Natural killer cell (primary cell): ENCODE data around the gene IP6K2. TPM values are rescaled to one million over a fixed set of nuclear protein-coding genes. Genes with fewer than 3 reads are reported as not detected.

Experiments used
- ATAC-seq, 3 donors: fragments of 150-1000 bp in 2 of 3; fragments of 200-7000 bp in 1 of 3; cut with Tn5 transposase; 1 replicate in 1 of 3; 2 replicates in 2 of 3; pipeline ENCODE4 v1.10.0; 2021; ENCODE audit warnings: mild to moderate bottlenecking in 2 of 3, moderate library complexity in 2 of 3
- DNase-seq, 2 donors: peaks; one replicate each; pipeline versions ENCODE4 v3.0.0 to v3.0.0-alpha.2; 2013 to 2021; ENCODE audit warnings: mixed read lengths in 1 of 2
- H3K27ac ChIP-seq: one replicate; pipeline ENCODE4 v1.5.1; 2013; ENCODE audit warnings: mild to moderate bottlenecking, low read length
- H3K27me3 ChIP-seq: one replicate; pipeline ENCODE4 v1.6.1; 2013; ENCODE audit warnings: low read length; ENCODE audit not compliant: control insufficient read depth, insufficient read depth
- H3K36me3 ChIP-seq: one replicate; pipeline ENCODE4 v1.6.1; 2013; ENCODE audit warnings: low read length; ENCODE audit not compliant: control insufficient read depth, insufficient read depth
- H3K4me1 ChIP-seq: one replicate; pipeline ENCODE4 v1.6.1; 2013; ENCODE audit warnings: low read length; ENCODE audit not compliant: control insufficient read depth, insufficient read depth
- H3K4me3 ChIP-seq: one replicate; pipeline ENCODE4 v1.5.1; 2013; ENCODE audit warnings: low read length
- H3K9me3 ChIP-seq: one replicate; pipeline ENCODE4 v1.6.1; 2013; ENCODE audit warnings: low read length; ENCODE audit not compliant: control insufficient read depth, insufficient read depth
- H3K27ac Mint-ChIP-seq, 2 donors: one replicate each; pipeline ENCODE4 v1.8.0; 2022; ENCODE audit warnings: mild to moderate bottlenecking in 2 of 2, mixed read lengths in 2 of 2, moderate library complexity in 1 of 2
- H3K27me3 Mint-ChIP-seq, 2 donors: one replicate each; pipeline ENCODE4 v1.8.0; 2022; ENCODE audit warnings: low read depth in 2 of 2, mixed read lengths in 2 of 2
- H3K36me3 Mint-ChIP-seq: one replicate; pipeline ENCODE4 v1.8.0; 2022; ENCODE audit warnings: mixed read lengths
- H3K4me1 Mint-ChIP-seq, 2 donors: one replicate each; pipeline ENCODE4 v1.8.0; 2022; ENCODE audit warnings: mixed read lengths in 2 of 2
- H3K4me3 Mint-ChIP-seq: one replicate; pipeline ENCODE4 v1.8.0; 2022; ENCODE audit warnings: mild to moderate bottlenecking, moderate library complexity, mixed read lengths
- H3K9me3 Mint-ChIP-seq, 2 donors: one replicate each; pipeline ENCODE4 v1.8.0; 2022; ENCODE audit warnings: mixed read lengths in 2 of 2
- WGBS: methylation state at CpG from one replicate; pipeline ENCODE4 v1.1.7; 2013; ENCODE audit warnings: missing lambda C conversion rate; ENCODE audit not compliant: insufficient coverage; 5-methylcytosine and 5-hydroxymethylcytosine counted together
- intact Hi-C: fragments of 100-400 bp; cut with micrococcal nuclease; formaldehyde crosslinking; loops from one replicate; pipeline ENCODE4 v1.14.2; 2022
- total RNA-seq, 4 donors: library from RNA; stranded (reverse); fragments of 120-200 nt in 1 of 4; gene quantifications; one replicate each; pipeline versions ENCODE4 v1.2.3 to v1.2.4, GENCODE V29; 2013 to 2022
- TF ChIP-seq, protein P1 (sequence below): fragments of 200-600 bp; IDR thresholded peaks from one replicate; pipeline ENCODE4 v1.8.0; 2022; ENCODE audit warnings: antibody characterized with exemption

Gene IP6K2
- total RNA-seq, 3 donors from 2014 or later (not counting 1 experiment from before 2014, with no cell fraction given): 140 to 151 (median 148) TPM

DNA sequence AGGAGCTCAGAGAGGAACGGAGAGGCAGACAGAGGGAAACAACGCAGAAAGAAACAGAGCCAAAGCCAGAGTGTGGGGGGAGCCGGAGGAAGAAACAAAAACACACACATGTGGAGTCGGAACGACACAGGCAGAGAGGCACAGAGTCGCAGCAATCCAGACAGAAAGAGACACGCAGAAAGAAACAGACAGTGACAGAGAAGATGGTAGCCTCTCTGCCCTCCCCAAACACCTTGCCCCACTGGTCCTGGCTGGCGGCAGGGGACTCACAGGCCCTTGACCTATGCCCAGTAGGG lies 33.0 kb downstream of the IP6K2 start:
- H3K27ac ChIP-seq: no peak overlapping the region
- Mint-ChIP-seq H3K27me3 (no peaks in the 10 kb centered on the region), H3K9me3 (no peaks in the 10 kb centered on the region), H3K4me3 (no peak overlapping the region), H3K27ac (peak overlapping the region in 1 of 2 donors; percentile 61), H3K36me3 (no peaks in the 10 kb centered on the region), H3K4me1 (peaks cover 26 to 38% of the 10 kb centered on the region in 2 donors)
- intact Hi-C loops: loop anchor here (2.0 kb wide), 1 partner anchor 33 kb away; the partner anchor contains the start of gene IP6K2
- TF ChIP-seq, protein P1, sequence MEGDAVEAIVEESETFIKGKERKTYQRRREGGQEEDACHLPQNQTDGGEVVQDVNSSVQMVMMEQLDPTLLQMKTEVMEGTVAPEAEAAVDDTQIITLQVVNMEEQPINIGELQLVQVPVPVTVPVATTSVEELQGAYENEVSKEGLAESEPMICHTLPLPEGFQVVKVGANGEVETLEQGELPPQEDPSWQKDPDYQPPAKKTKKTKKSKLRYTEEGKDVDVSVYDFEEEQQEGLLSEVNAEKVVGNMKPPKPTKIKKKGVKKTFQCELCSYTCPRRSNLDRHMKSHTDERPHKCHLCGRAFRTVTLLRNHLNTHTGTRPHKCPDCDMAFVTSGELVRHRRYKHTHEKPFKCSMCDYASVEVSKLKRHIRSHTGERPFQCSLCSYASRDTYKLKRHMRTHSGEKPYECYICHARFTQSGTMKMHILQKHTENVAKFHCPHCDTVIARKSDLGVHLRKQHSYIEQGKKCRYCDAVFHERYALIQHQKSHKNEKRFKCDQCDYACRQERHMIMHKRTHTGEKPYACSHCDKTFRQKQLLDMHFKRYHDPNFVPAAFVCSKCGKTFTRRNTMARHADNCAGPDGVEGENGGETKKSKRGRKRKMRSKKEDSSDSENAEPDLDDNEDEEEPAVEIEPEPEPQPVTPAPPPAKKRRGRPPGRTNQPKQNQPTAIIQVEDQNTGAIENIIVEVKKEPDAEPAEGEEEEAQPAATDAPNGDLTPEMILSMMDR: no peak
- no peak for DNase-seq
- H3K36me3 ChIP-seq: peaks cover 29% of the 10 kb centered on the region
- no peaks in the 10 kb centered on the region for H3K27me3 ChIP-seq
- peaks cover 33% of the 10 kb centered on the region for H3K4me1 ChIP-seq
- no peaks in the 10 kb centered on the region for H3K9me3 ChIP-seq
- H3K4me3 ChIP-seq: no peak overlapping the region
- 97% methylated on average over 8 of the region's 8 CpGs for WGBS
- ATAC-seq: no peak

DNA sequence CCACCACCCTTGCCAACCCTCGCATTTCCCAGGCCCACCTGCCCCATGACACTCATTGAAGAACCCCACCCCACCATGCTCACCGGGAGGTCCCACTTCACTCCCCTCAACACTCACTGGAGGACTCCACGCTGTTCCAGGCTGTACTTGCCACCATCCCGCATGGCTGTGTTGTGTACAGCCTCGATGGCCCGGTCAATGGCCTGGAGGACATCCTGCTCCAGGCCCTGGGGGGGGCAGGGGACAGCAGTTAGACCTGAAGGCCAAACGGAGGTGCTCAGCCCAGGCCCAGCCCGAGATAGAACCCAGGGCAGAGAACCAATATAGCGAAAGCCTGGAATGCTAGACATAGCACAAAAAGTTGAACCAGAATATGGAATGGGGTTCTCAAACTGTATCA lies 34.2 kb downstream of the IP6K2 start:
- Histone ChIP-seq H3K27me3 (no peaks in the 10 kb centered on the region), H3K36me3 (peaks cover 19% of the 10 kb centered on the region), H3K4me1 (peaks cover 33% of the 10 kb centered on the region), H3K9me3 (no peaks in the 10 kb centered on the region), H3K4me3 (no peak overlapping the region), H3K27ac (no peak overlapping the region)
- ATAC-seq (no peak), DNase-seq (no peak)
- intact Hi-C loops: no loop called here
- H3K4me3 Mint-ChIP-seq: no peak overlapping the region
- H3K4me1 Mint-ChIP-seq: peaks cover 26 to 38% of the 10 kb centered on the region in 2 donors
- H3K9me3 Mint-ChIP-seq: no peaks in the 10 kb centered on the region
- TF ChIP-seq, protein P1: no peak
- no peaks in the 10 kb centered on the region for H3K36me3 Mint-ChIP-seq
- H3K27ac Mint-ChIP-seq: no peak overlapping the region
- 96% methylated on average over 9 of the region's 9 CpGs for WGBS
- no peaks in the 10 kb centered on the region for H3K27me3 Mint-ChIP-seq

DNA sequence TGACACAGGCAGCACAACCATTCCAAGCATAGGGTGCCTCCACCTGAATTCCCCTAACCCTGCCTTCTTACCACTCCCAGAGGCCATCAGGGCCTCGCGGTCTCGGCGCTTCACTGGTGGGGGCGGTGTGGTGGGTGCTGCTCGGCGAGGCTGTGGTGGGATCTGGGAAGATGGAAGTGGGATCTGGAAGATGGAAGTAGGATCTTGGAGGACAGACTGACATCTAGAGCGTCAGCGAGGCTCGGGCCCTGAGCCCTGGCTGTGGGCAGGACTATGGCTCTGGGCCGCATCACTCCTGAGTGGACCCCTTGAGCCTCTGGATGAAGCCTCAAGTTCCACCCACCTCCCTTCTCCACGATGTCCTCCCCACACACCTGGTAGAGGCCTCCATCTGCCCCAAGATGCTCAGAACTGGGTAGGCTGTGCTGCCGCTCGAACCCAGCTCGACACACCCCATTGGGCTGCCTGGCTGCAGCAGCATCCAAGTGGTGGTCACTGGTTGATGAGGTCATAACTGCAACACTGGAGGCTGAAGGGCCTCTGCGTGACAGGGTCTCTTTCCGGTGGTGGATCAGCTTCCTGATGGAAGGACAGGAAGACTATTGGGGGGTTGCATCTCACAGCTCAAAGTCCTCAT lies 34.9 kb downstream of the IP6K2 start:
- no peaks in the 10 kb centered on the region for H3K27me3 Mint-ChIP-seq
- no peak overlapping the region for H3K27ac Mint-ChIP-seq
- Histone ChIP-seq H3K27ac (no peak overlapping the region), H3K9me3 (no peaks in the 10 kb centered on the region), H3K27me3 (no peaks in the 10 kb centered on the region), H3K4me3 (no peak overlapping the region), H3K4me1 (peaks cover 33% of the 10 kb centered on the region), H3K36me3 (peaks cover 14% of the 10 kb centered on the region)
- TF ChIP-seq, protein P1: no peak
- no peaks in the 10 kb centered on the region for H3K9me3 Mint-ChIP-seq
- 97% methylated on average over 13 of the region's 17 CpGs for WGBS
- no peaks in the 10 kb centered on the region for H3K36me3 Mint-ChIP-seq
- intact Hi-C loops: no loop called here
- H3K4me3 Mint-ChIP-seq: no peak overlapping the region
- no peak for DNase-seq
- no peak for ATAC-seq
- H3K4me1 Mint-ChIP-seq: peaks cover 26 to 38% of the 10 kb centered on the region in 2 donors

DNA sequence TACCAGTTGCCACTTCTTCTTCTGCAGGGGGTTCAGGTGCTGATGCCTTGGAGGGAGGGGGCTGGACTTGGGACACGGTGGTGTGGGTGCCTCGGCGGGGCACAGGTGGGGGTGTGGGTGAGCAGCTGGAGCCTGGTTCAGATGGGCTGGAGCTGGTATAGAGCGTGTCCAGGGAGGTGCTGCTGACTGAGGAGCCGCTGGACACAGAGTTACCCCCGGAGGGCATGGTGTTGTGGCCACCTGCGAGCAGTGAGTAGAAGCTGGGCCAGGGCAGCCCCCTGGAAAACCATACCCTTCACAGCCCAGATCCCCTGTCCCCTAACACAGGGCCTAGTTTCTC lies 35.5 kb downstream of the IP6K2 start:
- no peak overlapping the region for H3K4me3 Mint-ChIP-seq
- H3K9me3 Mint-ChIP-seq: no peaks in the 10 kb centered on the region
- no peak overlapping the region for H3K27ac ChIP-seq
- ATAC-seq (no peak), DNase-seq (no peak)
- TF ChIP-seq, protein P1: no peak
- no peak overlapping the region for H3K27ac Mint-ChIP-seq
- peaks cover 24 to 35% of the 10 kb centered on the region in 2 donors for H3K4me1 Mint-ChIP-seq
- no peaks in the 10 kb centered on the region for H3K27me3 Mint-ChIP-seq
- intact Hi-C loops: no loop called here
- peaks cover 14% of the 10 kb centered on the region for H3K36me3 ChIP-seq
- H3K36me3 Mint-ChIP-seq: no peaks in the 10 kb centered on the region
- no peaks in the 10 kb centered on the region for H3K9me3 ChIP-seq
- H3K4me3 ChIP-seq: no peak overlapping the region
- H3K4me1 ChIP-seq: peaks cover 32% of the 10 kb centered on the region
- H3K27me3 ChIP-seq: no peaks in the 10 kb centered on the region
- 96% methylated on average over 7 of the region's 7 CpGs for WGBS
